ENCODE measurements around the gene FOXL2. TPM values are rescaled to one million over a fixed set of nuclear protein-coding genes. Genes with fewer than 3 reads are reported as not detected.

The FOXL2 gene
- total RNA-seq, 1 experiment from 2014 or later: 12.7 TPM

GRCh38 chr3:138915503-138916498 is 31.1 kb downstream of the FOXL2 start:
- DNase-seq (ENCODE audit: low read depth, low spot score): peak; percentile 58
- H3K4me1 ChIP-seq (ENCODE audit: control insufficient read depth, insufficient read depth, low read length): peaks cover 25% of the 10 kb centered on the region
- CTCF ChIA-PET: interaction anchor here (0.5 to 2.3 kb wide), 47 partner anchors 17 to 598 kb away, joined by 3 to 31 read pairs (median 4); partner anchors contain the start of genes CEP70 and PIK3CB
- H3K27me3 ChIP-seq (ENCODE audit: control insufficient read depth, insufficient read depth, low read length): no peaks in the 10 kb centered on the region
- H3K4me3 ChIP-seq (ENCODE audit: low read depth in 2 of 2, low read length in 2 of 2): peak overlapping the region; percentile 69 to 80
- POLR2A ChIA-PET: no interaction called here
- BruUV-seq (replicated peaks): no TSS peak
- ATAC-seq: peak; percentile 94
- in situ Hi-C loops (cut with HindIII; ENCODE audit: low pct_unique_long_range_greater_than_20kb, low sequenced_read_pairs) (no loop called here), intact Hi-C loops (cut with micrococcal nuclease; ENCODE audit: unreplicated experiment) (loop anchor here (1.0 to 2.0 kb wide), 3 partner anchors 81 to 217 kb away; partner anchors contain the start of gene PIK3CB)
- no peaks in the 10 kb centered on the region for H3K9me3 ChIP-seq (ENCODE audit: control insufficient read depth, insufficient read depth, low read depth, low read length)
- TF ChIP-seq CTCF (IDR thresholded peaks at IDR 0.05) (peak; percentile 99), REST (IDR thresholded peaks at IDR 0.05; ENCODE audit: insufficient read depth in 1 of 2, low read depth in 2 of 2, low read length in 1 of 2) (no peak), TCF7L2 (IDR thresholded peaks at IDR 0.05; ENCODE audit: low read depth, low read length) (no peak), SIN3A (IDR thresholded peaks at IDR 0.05; ENCODE audit: borderline replicate concordance, insufficient read depth, low read depth, low read length) (0 out of 2 replicates have a peak, but pooled peaks have one; percentile 2), POLR2AphosphoS5 (IDR thresholded peaks at IDR 0.05; ENCODE audit: low read depth, low read length) (peak; percentile 64)
- peak overlapping the region; percentile 89 for H3K27ac ChIP-seq (ENCODE audit: low read length)
- H3K36me3 ChIP-seq (ENCODE audit: control insufficient read depth, insufficient read depth, low read length): no peaks in the 10 kb centered on the region

- no peak for TF ChIP-seq CTCF (IDR thresholded peaks at IDR 0.05)
- no peak for TF ChIP-seq REST (IDR thresholded peaks at IDR 0.05; ENCODE audit: insufficient read depth in 1 of 2, low read depth in 2 of 2, low read length in 1 of 2)
- no peak; the same call in 1 of the 2 replicates for TF ChIP-seq POLR2AphosphoS5 (IDR thresholded peaks at IDR 0.05; ENCODE audit: low read depth, low read length)
- no peak for TF ChIP-seq SIN3A (IDR thresholded peaks at IDR 0.05; ENCODE audit: borderline replicate concordance, insufficient read depth, low read depth, low read length)
- TF ChIP-seq TCF7L2 (IDR thresholded peaks at IDR 0.05; ENCODE audit: low read depth, low read length): no peak
- Histone ChIP-seq H3K36me3 (ENCODE audit: control insufficient read depth, insufficient read depth, low read length) (no peaks in the 10 kb centered on the region), H3K27me3 (ENCODE audit: control insufficient read depth, insufficient read depth, low read length) (no peaks in the 10 kb centered on the region), H3K9me3 (ENCODE audit: control insufficient read depth, insufficient read depth, low read depth, low read length) (no peaks in the 10 kb centered on the region), H3K27ac (ENCODE audit: low read length) (peak overlapping the region; percentile 89), H3K4me3 (ENCODE audit: low read depth in 2 of 2, low read length in 2 of 2) (peak overlapping the region; percentile 69 to 80), H3K4me1 (ENCODE audit: control insufficient read depth, insufficient read depth, low read length) (peaks cover 25% of the 10 kb centered on the region)
- ChIA-PET CTCF (interaction anchor here (0.7 to 2.3 kb wide), 27 partner anchors 16 to 597 kb away, joined by 3 to 31 read pairs (median 5); partner anchors contain the start of genes CEP70 and PIK3CB), POLR2A (no interaction called here)
- peak; percentile 63 for ATAC-seq
- intact Hi-C loops (cut with micrococcal nuclease; ENCODE audit: unreplicated experiment) (loop anchor here (1.0 to 2.0 kb wide), 3 partner anchors 80 to 216 kb away; partner anchors contain the start of gene PIK3CB), in situ Hi-C loops (cut with HindIII; ENCODE audit: low pct_unique_long_range_greater_than_20kb, low sequenced_read_pairs) (no loop called here)
- DNase-seq (ENCODE audit: low read depth, low spot score): peak; percentile 51
- no TSS peak for BruUV-seq (replicated peaks)
These were observed 32.0 kb downstream of the FOXL2 start for GRCh38 chr3:138914870-138915502.

Data from Panc1 (cell line).